GM12878 (cell line): ENCODE results near the gene DYRK1B.

Experiments used
- CREB1 ChIP-seq: IDR thresholded peaks from 2 replicates; pipeline ENCODE4 v1.6.1; 2012; ENCODE audit warnings: low read depth, mild to moderate bottlenecking, inconsistent platforms
- TAF1 ChIP-seq: IDR thresholded peaks from 2 replicates; pipeline ENCODE4 v1.6.1; 2011; ENCODE audit warnings: mild to moderate bottlenecking, low read depth, low read length, borderline replicate concordance

GRCh38 chr19:39845172-39845571 is 11.2 kb upstream of the DYRK1B start:
- no peak for TF ChIP-seq TAF1
- TF ChIP-seq CREB1 = no peak
